ENCODE measurements around the gene CYGB. TPM values are rescaled to one million over a fixed set of nuclear protein-coding genes. Genes with fewer than 3 reads are reported as not detected.

The CYGB gene
- total and polyA plus RNA-seq, 10 of the 15 experiments (the other 5 are each of a cell fraction or from before 2014, with no cell fraction given) = 0.34 TPM; not detected in 9

DNA sequence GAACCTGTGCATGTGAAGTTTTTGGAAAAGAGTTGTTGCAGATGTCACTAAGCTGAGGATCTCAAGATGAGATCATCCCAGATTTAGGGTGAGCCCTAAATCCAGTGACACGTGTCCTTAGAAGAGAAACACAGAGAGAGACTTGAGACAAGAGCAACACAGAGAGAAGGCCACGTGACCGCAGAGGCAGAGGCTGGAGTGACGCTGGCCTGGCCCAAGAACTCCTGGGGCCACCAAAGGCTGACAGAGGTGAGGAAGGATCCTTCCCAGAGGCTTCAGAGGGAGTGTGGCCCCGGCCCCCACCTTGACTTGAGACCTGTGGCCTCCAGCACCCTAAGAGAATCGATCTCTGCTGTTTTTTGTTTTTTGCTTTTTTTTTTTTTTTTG, 24.2 kb downstream of the CYGB start:
- FAIRE-seq (no peak), ATAC-seq (no peak), DNase-seq (ENCODE audit: low read depth, low spot score) (no peak)
- H3K4me3 ChIP-seq = no peak overlapping the region
- WGBS (ENCODE audit: insufficient coverage, insufficient replicate concordance, low lambda C conversion rate, missing lambda C conversion rate) = 73% methylated on average over 6 of the region's 6 CpGs
- CTCF ChIA-PET = interaction anchor here (0.5 to 2.0 kb wide), 4 partner anchors 26 to 183 kb away, joined by 3 to 7 read pairs (median 4); no protein-coding TSS in a partner anchor
- no peaks in the 10 kb centered on the region for H3K79me2 ChIP-seq (ENCODE audit: control insufficient read depth, insufficient read depth, low read length)
- POLR2A ChIA-PET = interaction anchor here (0.6 kb wide), 3 partner anchors 32 to 940 kb away, joined by 3 to 6 read pairs (median 6); no protein-coding TSS in a partner anchor
- RAD21 ChIA-PET (ENCODE audit: unreplicated experiment) = interaction anchor here (0.7 to 1.2 kb wide), 3 partner anchors 10 to 128 kb away, joined by 3 read pairs; no protein-coding TSS in a partner anchor
- H4K20me1 ChIP-seq (ENCODE audit: control insufficient read depth, insufficient read depth) = no peaks in the 10 kb centered on the region
- H3K9me3 ChIP-seq (replicated peaks; ENCODE audit: control insufficient read depth, insufficient read depth, low read length) = no peaks in the 10 kb centered on the region
- H3K27me3 ChIP-seq (replicated peaks in 1 of 2; ENCODE audit: control insufficient read depth in 2 of 2, insufficient read depth in 2 of 2, low read length in 1 of 2) = no peaks in the 10 kb centered on the region
- H3K4me1 ChIP-seq (ENCODE audit: control insufficient read depth, insufficient read depth, low read length) = peaks cover 18% of the 10 kb centered on the region
- intact Hi-C loops (cut with micrococcal nuclease; ENCODE audit: unreplicated experiment) = no loop called here
- H3K9ac ChIP-seq (ENCODE audit: control insufficient read depth, insufficient read depth, low read length) = no peak overlapping the region
- in situ Hi-C loops (cut with MboI) = no loop called here
- H2AFZ ChIP-seq (ENCODE audit: control insufficient read depth, low read depth, low read length) = no peak overlapping the region
- no peak overlapping the region for H3K4me2 ChIP-seq (ENCODE audit: control insufficient read depth, insufficient read depth)
- no peak overlapping the region for H3K27ac ChIP-seq (ENCODE audit: control insufficient read depth, insufficient read depth)
- SMC1A ChIA-PET (ENCODE audit: uncharacterized antibody, unreplicated experiment) = interaction anchor here (1.3 kb wide), 1 partner anchor 101 kb away, joined by 3 read pairs; no protein-coding TSS in a partner anchor
- TF ChIP-seq ZNF687 (IDR thresholded peaks at IDR 0.05) (no peak), KDM1A (IDR thresholded peaks at IDR 0.05; ENCODE audit: borderline replicate concordance) (no peak), MYB (IDR thresholded peaks at IDR 0.05; ENCODE audit: borderline replicate concordance, low read depth, low read length) (no peak), POLR2AphosphoS5 (IDR thresholded peaks at IDR 0.05; ENCODE audit: low read length) (no peak), YY1 (IDR thresholded peaks at IDR 0.05; ENCODE audit: low read depth, low read length) (no peak), REST (IDR thresholded peaks at IDR 0.05; ENCODE audit: low read depth, low read length) (no peak), LARP7 (IDR thresholded peaks at IDR 0.05) (no peak), MEF2A (IDR thresholded peaks at IDR 0.05; ENCODE audit: insufficient read depth, low read depth, low read length) (no peak), SREBF1 (IDR thresholded peaks at IDR 0.05; ENCODE audit: low read length) (no peak), EZH2 (IDR thresholded peaks at IDR 0.05; ENCODE audit: borderline replicate concordance, control insufficient read depth, low read depth, low read length) (no peak), TARDBP (IDR thresholded peaks at IDR 0.05; ENCODE audit: borderline replicate concordance) (no peak)
- no TSS peak for BruUV-seq (replicated peaks)
- no peaks in the 10 kb centered on the region for H3K36me3 ChIP-seq (ENCODE audit: control insufficient read depth in 2 of 2, insufficient read depth in 2 of 2, low read length in 1 of 2)
